ENCODE results near the gene ABHD10. TPM values are rescaled to one million over a fixed set of nuclear protein-coding genes. Genes with fewer than 3 reads are reported as not detected.

Gene ABHD10
- total RNA-seq, 3 donors from 2014 or later (not counting 1 experiment from before 2014, with no cell fraction given) = 21.6 to 24.0 (median 22.6) TPM

DNA sequence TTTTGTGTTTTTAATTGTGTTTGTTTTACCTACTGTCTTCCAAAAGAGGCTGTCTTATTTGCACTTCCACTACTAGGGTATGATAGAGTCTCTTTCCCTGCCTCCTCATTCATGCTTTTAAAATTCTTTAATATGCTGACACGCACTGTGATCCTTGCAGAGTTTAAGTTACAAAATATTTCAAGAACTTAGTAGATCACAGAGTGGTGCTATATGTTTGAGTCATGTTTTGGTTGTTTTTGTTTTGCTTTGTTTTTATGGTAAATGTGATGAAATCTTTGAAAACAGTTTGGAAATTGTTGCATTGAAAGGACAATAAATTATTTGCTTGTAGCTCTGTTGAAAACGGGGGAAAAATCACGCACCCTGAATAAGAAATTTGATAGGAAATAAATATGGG, 5.9 kb upstream of the ABHD10 start:
- H3K9me3 ChIP-seq (ENCODE audit: control insufficient read depth, insufficient read depth, low read length) = no peaks in the 10 kb centered on the region
- ATAC-seq (no peak), DNase-seq (no peak)
- 100% methylated on average over 2 of the region's 3 CpGs for WGBS (ENCODE audit: insufficient coverage)
- Mint-ChIP-seq H3K27ac (no peak overlapping the region), H3K27me3 (ENCODE audit: low read depth in 2 of 2) (no peaks in the 10 kb centered on the region), H3K36me3 (peaks cover 10% of the 10 kb centered on the region), H3K4me1 (no peaks in the 10 kb centered on the region), H3K4me3 (no peak overlapping the region), H3K9me3 (no peaks in the 10 kb centered on the region)
- no peak overlapping the region for H3K4me3 ChIP-seq (ENCODE audit: low read length)
- peaks cover 9% of the 10 kb centered on the region for H3K36me3 ChIP-seq (ENCODE audit: control insufficient read depth, insufficient read depth, low read length)
- H3K27me3 ChIP-seq (ENCODE audit: control insufficient read depth, insufficient read depth, low read length) = no peaks in the 10 kb centered on the region
- TF ChIP-seq, protein P1, sequence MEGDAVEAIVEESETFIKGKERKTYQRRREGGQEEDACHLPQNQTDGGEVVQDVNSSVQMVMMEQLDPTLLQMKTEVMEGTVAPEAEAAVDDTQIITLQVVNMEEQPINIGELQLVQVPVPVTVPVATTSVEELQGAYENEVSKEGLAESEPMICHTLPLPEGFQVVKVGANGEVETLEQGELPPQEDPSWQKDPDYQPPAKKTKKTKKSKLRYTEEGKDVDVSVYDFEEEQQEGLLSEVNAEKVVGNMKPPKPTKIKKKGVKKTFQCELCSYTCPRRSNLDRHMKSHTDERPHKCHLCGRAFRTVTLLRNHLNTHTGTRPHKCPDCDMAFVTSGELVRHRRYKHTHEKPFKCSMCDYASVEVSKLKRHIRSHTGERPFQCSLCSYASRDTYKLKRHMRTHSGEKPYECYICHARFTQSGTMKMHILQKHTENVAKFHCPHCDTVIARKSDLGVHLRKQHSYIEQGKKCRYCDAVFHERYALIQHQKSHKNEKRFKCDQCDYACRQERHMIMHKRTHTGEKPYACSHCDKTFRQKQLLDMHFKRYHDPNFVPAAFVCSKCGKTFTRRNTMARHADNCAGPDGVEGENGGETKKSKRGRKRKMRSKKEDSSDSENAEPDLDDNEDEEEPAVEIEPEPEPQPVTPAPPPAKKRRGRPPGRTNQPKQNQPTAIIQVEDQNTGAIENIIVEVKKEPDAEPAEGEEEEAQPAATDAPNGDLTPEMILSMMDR (IDR thresholded peaks at IDR 0.05) = no peak
- H3K27ac ChIP-seq (ENCODE audit: low read length) = no peak overlapping the region
- intact Hi-C loops (cut with micrococcal nuclease) = no loop called here
- H3K4me1 ChIP-seq (ENCODE audit: control insufficient read depth, insufficient read depth, low read length) = no peaks in the 10 kb centered on the region

- H3K4me3 ChIP-seq (ENCODE audit: low read length) = no peak overlapping the region
- TF ChIP-seq, protein P1 (IDR thresholded peaks at IDR 0.05) = no peak
- peaks cover 6% of the 10 kb centered on the region for H3K4me1 ChIP-seq (ENCODE audit: control insufficient read depth, insufficient read depth, low read length)
- DNase-seq (no peak), ATAC-seq (no peak)
- no peaks in the 10 kb centered on the region for H3K27me3 ChIP-seq (ENCODE audit: control insufficient read depth, insufficient read depth, low read length)
- Mint-ChIP-seq H3K9me3 (no peaks in the 10 kb centered on the region), H3K4me1 (peaks cover 17 to 18% of the 10 kb centered on the region in 2 donors), H3K27me3 (ENCODE audit: low read depth in 2 of 2) (no peaks in the 10 kb centered on the region), H3K36me3 (no peaks in the 10 kb centered on the region), H3K27ac (no peak overlapping the region), H3K4me3 (no peak overlapping the region)
- 89% methylated on average over 2 of the region's 2 CpGs for WGBS (ENCODE audit: insufficient coverage)
- no peaks in the 10 kb centered on the region for H3K9me3 ChIP-seq (ENCODE audit: control insufficient read depth, insufficient read depth, low read length)
- peaks cover 7% of the 10 kb centered on the region for H3K36me3 ChIP-seq (ENCODE audit: control insufficient read depth, insufficient read depth, low read length)
- no peak overlapping the region for H3K27ac ChIP-seq (ENCODE audit: low read length)
- intact Hi-C loops (cut with micrococcal nuclease) = loop anchor here (5.0 kb wide), 1 partner anchor 587 kb away; the partner anchor contains the start of genes ATG3 and SLC35A5
Measured at GRCh38 chr3:111975131-111975530, 3.7 kb upstream of the ABHD10 start.

- Mint-ChIP-seq H3K27ac (peak overlapping the region in 1 of 2 donors; percentile 59), H3K4me1 (peaks cover 19 to 23% of the 10 kb centered on the region in 2 donors), H3K4me3 (no peak overlapping the region), H3K36me3 (no peaks in the 10 kb centered on the region), H3K9me3 (no peaks in the 10 kb centered on the region), H3K27me3 (ENCODE audit: low read depth in 2 of 2) (no peaks in the 10 kb centered on the region)
- Histone ChIP-seq H3K4me1 (ENCODE audit: control insufficient read depth, insufficient read depth, low read length) (peaks cover 12% of the 10 kb centered on the region), H3K4me3 (ENCODE audit: low read length) (no peak overlapping the region), H3K27me3 (ENCODE audit: control insufficient read depth, insufficient read depth, low read length) (no peaks in the 10 kb centered on the region), H3K36me3 (ENCODE audit: control insufficient read depth, insufficient read depth, low read length) (peaks cover 4% of the 10 kb centered on the region), H3K27ac (ENCODE audit: low read length) (no peak overlapping the region), H3K9me3 (ENCODE audit: control insufficient read depth, insufficient read depth, low read length) (no peaks in the 10 kb centered on the region)
- DNase-seq (no peak), ATAC-seq (no peak)
- intact Hi-C loops (cut with micrococcal nuclease) = loop anchor here (5.0 kb wide), 1 partner anchor 586 kb away; the partner anchor contains the start of genes ATG3 and SLC35A5
- 100% methylated on average over 2 of the region's 2 CpGs for WGBS (ENCODE audit: insufficient coverage)
- TF ChIP-seq, protein P1 (IDR thresholded peaks at IDR 0.05) = no peak
Measured at GRCh38 chr3:111976254-111976653, 2.6 kb upstream of the ABHD10 start.

Data from natural killer cell (primary cell).